Osteocyte (in vitro differentiated cells): ENCODE measurements around the gene NCOR2. TPM values are rescaled to one million over a fixed set of nuclear protein-coding genes. Genes with fewer than 3 reads are reported as not detected.

Experiments
- DNase-seq: peaks from one replicate; pipeline ENCODE4 v3.0.0; 2021; ENCODE audit warnings: mixed read lengths; ENCODE audit not compliant: unreplicated experiment; ENCODE audit errors: extremely low spot score
- H3K27ac Mint-ChIP-seq: one replicate; pipeline ENCODE4 v1.8.0; 2021; ENCODE audit warnings: mild to moderate bottlenecking, mixed read lengths; ENCODE audit not compliant: unreplicated experiment
- H3K27me3 Mint-ChIP-seq: one replicate; pipeline ENCODE4 v1.8.0; 2021; ENCODE audit warnings: mixed read lengths; ENCODE audit not compliant: unreplicated experiment
- H3K36me3 Mint-ChIP-seq: one replicate; pipeline ENCODE4 v1.8.0; 2021; ENCODE audit warnings: mixed read lengths; ENCODE audit not compliant: unreplicated experiment
- H3K4me1 Mint-ChIP-seq: one replicate; pipeline ENCODE4 v1.8.0; 2021; ENCODE audit warnings: mixed read lengths; ENCODE audit not compliant: unreplicated experiment
- H3K4me3 Mint-ChIP-seq: one replicate; pipeline ENCODE4 v1.8.0; 2021; ENCODE audit warnings: mild to moderate bottlenecking, moderate library complexity, mixed read lengths; ENCODE audit not compliant: unreplicated experiment
- H3K9me3 Mint-ChIP-seq: one replicate; pipeline ENCODE4 v1.8.0; 2021; ENCODE audit warnings: mixed read lengths; ENCODE audit not compliant: unreplicated experiment
- CTCF ChIP-seq: fragments of 200-600 bp; sonication (generic); IDR thresholded peaks from 2 replicates; pipeline ENCODE4 v1.5.0; 2021; ENCODE audit warnings: antibody characterized with exemption, mild to moderate bottlenecking, moderate library complexity
- total RNA-seq: library from RNA; stranded (reverse); gene quantifications from 2 replicates; pipeline ENCODE4 v1.2.1, GENCODE V29; 2021

NCOR2 gene
- total RNA-seq, 1 donor from 2014 or later, result 362 TPM

DNA sequence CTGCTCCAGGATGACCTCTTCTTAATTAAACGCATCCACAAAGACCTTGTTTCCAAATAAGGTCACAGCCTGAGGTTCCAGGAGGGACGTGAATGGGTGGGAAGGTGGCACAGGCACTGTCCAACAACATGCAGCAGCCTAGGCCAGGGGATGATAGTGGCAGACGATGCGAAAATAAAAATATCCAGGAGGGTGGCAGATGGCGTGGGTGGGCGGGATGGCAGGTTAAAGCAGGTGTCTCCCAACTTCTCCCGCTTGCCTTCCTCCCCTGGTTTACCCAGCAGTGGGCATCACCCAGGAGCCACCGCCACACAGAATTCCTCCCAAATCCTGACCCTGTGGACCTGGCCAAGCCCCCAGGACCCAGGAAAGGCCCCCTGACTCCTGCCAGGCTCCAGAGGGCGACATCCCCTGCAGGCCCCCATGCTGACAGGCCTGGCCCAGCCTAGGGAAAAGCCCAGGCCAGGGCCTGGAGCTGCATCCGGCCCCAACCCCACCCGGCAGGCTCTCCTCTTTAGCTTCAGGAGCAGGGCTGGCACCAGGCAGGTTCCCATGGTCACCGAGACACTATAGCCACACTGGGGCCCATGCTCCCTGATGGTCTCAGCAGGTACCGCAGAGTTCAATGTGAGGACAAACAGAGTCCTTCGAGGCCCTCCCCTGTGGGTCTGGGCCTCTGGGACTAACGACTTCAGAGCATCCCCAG, 9.7 kb downstream of the NCOR2 start:
- no peak for DNase-seq
- Mint-ChIP-seq H3K4me1 (peaks cover 59% of the 10 kb centered on the region), H3K9me3 (no peaks in the 10 kb centered on the region), H3K27me3 (no peaks in the 10 kb centered on the region), H3K27ac (no peak overlapping the region), H3K36me3 (no peaks in the 10 kb centered on the region), H3K4me3 (no peak overlapping the region)
- TF ChIP-seq CTCF, result no peak

DNA sequence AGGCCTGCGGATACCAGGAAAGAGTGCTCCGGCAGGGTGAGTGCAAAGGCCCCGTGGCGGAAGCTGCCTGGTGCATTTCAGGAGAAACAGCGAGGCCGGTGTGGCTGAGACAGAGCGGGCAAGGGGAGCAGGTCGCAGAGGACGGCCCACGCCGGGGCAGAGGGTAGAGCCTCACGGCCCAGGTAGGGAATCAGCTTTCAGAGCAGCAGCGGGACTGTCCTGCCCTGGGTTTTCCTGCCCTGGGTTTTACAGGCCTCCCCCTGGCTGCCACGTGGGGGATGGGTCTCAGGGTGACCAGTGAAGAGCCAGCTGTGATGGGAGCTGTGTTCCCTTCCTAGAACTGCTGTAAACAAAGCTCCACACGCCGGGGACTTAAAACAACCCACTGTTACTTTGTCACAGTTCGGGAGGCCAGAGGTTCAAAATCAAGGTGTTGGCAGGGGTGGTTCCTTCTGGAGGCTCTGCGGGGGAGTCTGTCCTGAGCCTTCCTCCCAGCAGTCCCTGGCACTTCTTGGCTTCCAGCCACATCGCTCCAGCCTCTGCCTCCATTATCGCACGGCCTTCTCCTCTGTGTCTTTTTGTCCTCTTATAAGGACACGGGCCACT, 10.4 kb downstream of the NCOR2 start:
- H3K4me3 Mint-ChIP-seq, result no peak overlapping the region
- no peak for DNase-seq

GRCh38 chr12:124556074-124556466, 11.3 kb downstream of the NCOR2 start:
- H3K9me3 Mint-ChIP-seq, result no peaks in the 10 kb centered on the region
- peaks cover 58% of the 10 kb centered on the region for H3K4me1 Mint-ChIP-seq
- no peak overlapping the region for H3K4me3 Mint-ChIP-seq
- no peaks in the 10 kb centered on the region for H3K27me3 Mint-ChIP-seq
- no peak for DNase-seq
- TF ChIP-seq CTCF, result no peak
- no peaks in the 10 kb centered on the region for H3K36me3 Mint-ChIP-seq
- H3K27ac Mint-ChIP-seq, result no peak overlapping the region

More for the DNA sequence above, 10.4 kb downstream of the NCOR2 start:
- Mint-ChIP-seq H3K36me3 (no peaks in the 10 kb centered on the region), H3K9me3 (no peaks in the 10 kb centered on the region), H3K27me3 (no peaks in the 10 kb centered on the region), H3K4me1 (peaks cover 58% of the 10 kb centered on the region), H3K27ac (no peak overlapping the region)
- no peak for TF ChIP-seq CTCF

- H3K4me3 Mint-ChIP-seq, result no peak overlapping the region
- DNase-seq, result no peak
- no peaks in the 10 kb centered on the region for H3K27me3 Mint-ChIP-seq
- H3K36me3 Mint-ChIP-seq, result no peaks in the 10 kb centered on the region
- H3K27ac Mint-ChIP-seq, result no peak overlapping the region
- no peaks in the 10 kb centered on the region for H3K9me3 Mint-ChIP-seq
- peaks cover 58% of the 10 kb centered on the region for H3K4me1 Mint-ChIP-seq
- no peak for TF ChIP-seq CTCF
These were observed 12.0 kb downstream of the NCOR2 start for GRCh38 chr12:124555168-124556073.
